Measurements from ENCODE around the gene ZC3H12D.

- no peak for TF ChIP-seq TCF7L2 (IDR thresholded peaks at IDR 0.05; ENCODE audit: borderline replicate concordance, low read depth, low read length)
- no peak for TF ChIP-seq ZNF48 (tag by site-specific recombination; IDR thresholded peaks at IDR 0.05)
Observed at GRCh38 chr6:149463781-149464180, 21.0 kb downstream of the ZC3H12D start.

Measured in HEK293 (cell line).